Tibial nerve (tissue), 4 donors: ENCODE measurements around the gene TBX20. TPM values are rescaled to one million over a fixed set of nuclear protein-coding genes. Genes with fewer than 3 reads are reported as not detected.

Experiments used
- DNase-seq, 2 donors: peaks; one replicate each; pipeline ENCODE4 v3.0.0-alpha.2; 2019; ENCODE audit warnings: low spot score in 2 of 2
- H3K27ac ChIP-seq, 4 donors: fragments of 200-600 bp; sonication (generic) in 3 of 4; one replicate each; pipeline ENCODE4 v1.5.1; 2017 to 2019; ENCODE audit warnings: mild to moderate bottlenecking in 1 of 4
- H3K27me3 ChIP-seq, 2 donors: fragments of 200-600 bp; sonication (generic) in 1 of 2; one replicate each; pipeline versions ENCODE4 v1.5.1 to v1.6.0; 2017 to 2019
- H3K36me3 ChIP-seq, 3 donors: fragments of 200-600 bp; sonication (generic); one replicate each; pipeline ENCODE4 v1.5.1; 2018 to 2019
- H3K4me1 ChIP-seq, 4 donors: fragments of 200-600 bp; sonication (generic) in 3 of 4; one replicate each; pipeline ENCODE4 v1.5.1; 2017 to 2019
- H3K4me3 ChIP-seq, 4 donors: fragments of 200-600 bp; sonication (generic) in 3 of 4; one replicate each; pipeline ENCODE4 v1.5.1; 2017 to 2019; ENCODE audit warnings: mild to moderate bottlenecking in 1 of 4, moderate library complexity in 1 of 4
- H3K9me3 ChIP-seq, 4 donors: fragments of 200-600 bp; sonication (generic) in 3 of 4; one replicate each; pipeline ENCODE4 v1.5.1; 2017 to 2019
- EP300 ChIP-seq, 2 donors: sonication (generic); formaldehyde crosslinking; IDR thresholded peaks; one replicate each; pipeline ENCODE4 v1.6.1; 2017; ENCODE audit warnings: antibody characterized with exemption in 2 of 2, mild to moderate bottlenecking in 1 of 2
- POLR2A ChIP-seq, 2 donors: fragments of 450-650 bp; IDR thresholded peaks; one replicate each; pipeline ENCODE4 v1.6.1; 2017; ENCODE audit warnings: antibody characterized with exemption in 2 of 2, mild to moderate bottlenecking in 2 of 2, moderate library complexity in 2 of 2
- WGBS, 2 donors: methylation state at CpG; one replicate each; pipeline ENCODE4 v1.1.5; 2018; 5-methylcytosine and 5-hydroxymethylcytosine counted together
- total RNA-seq, 4 donors: library from RNA; depleted of rRNA; stranded (reverse); fragments of >200 nt; gene quantifications; one replicate each; pipeline ENCODE4 v1.1.0, GENCODE V29; 2016
- TF ChIP-seq, protein P1 (sequence below), 5 experiments: fragments of 200-600 bp in 3 of 5; fragments of 450-650 bp in 2 of 5; sonication (generic) in 3 of 5; IDR thresholded peaks; one replicate each; pipeline ENCODE4 v1.5.1; 2016 to 2019; ENCODE audit warnings: antibody characterized with exemption in 5 of 5, mild to moderate bottlenecking in 3 of 5, moderate library complexity in 2 of 5

Gene TBX20, protein sequence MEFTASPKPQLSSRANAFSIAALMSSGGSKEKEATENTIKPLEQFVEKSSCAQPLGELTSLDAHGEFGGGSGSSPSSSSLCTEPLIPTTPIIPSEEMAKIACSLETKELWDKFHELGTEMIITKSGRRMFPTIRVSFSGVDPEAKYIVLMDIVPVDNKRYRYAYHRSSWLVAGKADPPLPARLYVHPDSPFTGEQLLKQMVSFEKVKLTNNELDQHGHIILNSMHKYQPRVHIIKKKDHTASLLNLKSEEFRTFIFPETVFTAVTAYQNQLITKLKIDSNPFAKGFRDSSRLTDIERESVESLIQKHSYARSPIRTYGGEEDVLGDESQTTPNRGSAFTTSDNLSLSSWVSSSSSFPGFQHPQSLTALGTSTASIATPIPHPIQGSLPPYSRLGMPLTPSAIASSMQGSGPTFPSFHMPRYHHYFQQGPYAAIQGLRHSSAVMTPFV
- under 1 TPM in 1 of 4 donors, not detected in 3; 0.42 TPM for total RNA-seq

DNA sequence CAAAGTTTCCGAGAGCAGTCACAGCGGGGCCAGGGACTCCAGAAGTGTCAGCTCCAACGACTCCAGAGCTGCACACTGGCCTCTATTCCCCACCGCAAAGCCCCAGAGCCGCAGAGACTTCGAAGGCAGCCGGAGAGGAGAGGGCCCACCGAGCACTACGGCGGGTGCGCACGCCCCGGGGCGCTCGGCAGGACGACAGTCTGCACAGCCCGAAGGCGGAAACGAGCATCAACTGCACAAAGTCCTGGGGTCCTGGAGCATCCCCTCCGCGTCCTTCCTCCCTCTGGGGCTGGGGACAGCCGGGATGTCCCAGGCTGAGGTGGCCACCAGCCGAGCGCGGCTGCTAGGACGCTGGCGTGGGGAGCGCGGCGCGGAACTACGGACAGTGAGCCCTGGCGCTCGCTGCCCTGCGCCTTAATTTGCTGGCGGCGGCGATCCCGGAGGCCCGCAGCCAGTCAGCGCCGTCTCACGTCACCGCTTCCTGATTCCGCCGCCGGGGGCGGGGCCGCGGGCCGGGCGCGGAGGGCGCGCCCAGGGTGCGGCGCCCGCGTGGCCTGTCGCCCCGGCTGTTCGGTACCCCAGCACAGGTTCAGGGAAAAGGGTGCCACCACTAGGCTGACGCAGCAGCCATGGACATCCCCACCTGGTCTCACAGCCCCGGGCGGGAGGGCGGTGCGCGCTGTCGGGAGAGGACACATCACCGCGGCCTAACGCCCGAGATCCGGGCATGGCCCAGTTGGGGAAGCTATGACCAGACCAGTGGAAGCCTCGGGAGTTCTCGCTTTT, at the start of gene TBX20:
Gene TBX20 (minus strand): TSS at position 391 of the 786 bp plus-strand sequence. CDS start 480 bp downstream, outside the sequence.
- 2 to 3% methylated on average over 44 to 55 of the region's 76 CpGs for WGBS, 2 donors
- H3K27me3 ChIP-seq, result peaks cover 0 to 99% of the 10 kb centered on the region in 2 donors
- H3K36me3 ChIP-seq, result no peaks in the 10 kb centered on the region
- peak within 1 kb of the TSS in 3 of 4 donors; percentile 16 to 49 (median 28) for H3K4me3 ChIP-seq
- no peak for DNase-seq
- H3K9me3 ChIP-seq, result no peaks in the 10 kb centered on the region
- no peak for TF ChIP-seq POLR2A (IDR thresholded peaks at IDR 0.05)
- no peak for TF ChIP-seq EP300 (IDR thresholded peaks at IDR 0.05)
- TF ChIP-seq, protein P1, sequence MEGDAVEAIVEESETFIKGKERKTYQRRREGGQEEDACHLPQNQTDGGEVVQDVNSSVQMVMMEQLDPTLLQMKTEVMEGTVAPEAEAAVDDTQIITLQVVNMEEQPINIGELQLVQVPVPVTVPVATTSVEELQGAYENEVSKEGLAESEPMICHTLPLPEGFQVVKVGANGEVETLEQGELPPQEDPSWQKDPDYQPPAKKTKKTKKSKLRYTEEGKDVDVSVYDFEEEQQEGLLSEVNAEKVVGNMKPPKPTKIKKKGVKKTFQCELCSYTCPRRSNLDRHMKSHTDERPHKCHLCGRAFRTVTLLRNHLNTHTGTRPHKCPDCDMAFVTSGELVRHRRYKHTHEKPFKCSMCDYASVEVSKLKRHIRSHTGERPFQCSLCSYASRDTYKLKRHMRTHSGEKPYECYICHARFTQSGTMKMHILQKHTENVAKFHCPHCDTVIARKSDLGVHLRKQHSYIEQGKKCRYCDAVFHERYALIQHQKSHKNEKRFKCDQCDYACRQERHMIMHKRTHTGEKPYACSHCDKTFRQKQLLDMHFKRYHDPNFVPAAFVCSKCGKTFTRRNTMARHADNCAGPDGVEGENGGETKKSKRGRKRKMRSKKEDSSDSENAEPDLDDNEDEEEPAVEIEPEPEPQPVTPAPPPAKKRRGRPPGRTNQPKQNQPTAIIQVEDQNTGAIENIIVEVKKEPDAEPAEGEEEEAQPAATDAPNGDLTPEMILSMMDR (IDR thresholded peaks at IDR 0.05), result no peak
- no peak within 1 kb of the TSS for H3K27ac ChIP-seq
- peaks cover 0 to 41% (median 6%) of the 10 kb centered on the region in 4 donors for H3K4me1 ChIP-seq

DNA sequence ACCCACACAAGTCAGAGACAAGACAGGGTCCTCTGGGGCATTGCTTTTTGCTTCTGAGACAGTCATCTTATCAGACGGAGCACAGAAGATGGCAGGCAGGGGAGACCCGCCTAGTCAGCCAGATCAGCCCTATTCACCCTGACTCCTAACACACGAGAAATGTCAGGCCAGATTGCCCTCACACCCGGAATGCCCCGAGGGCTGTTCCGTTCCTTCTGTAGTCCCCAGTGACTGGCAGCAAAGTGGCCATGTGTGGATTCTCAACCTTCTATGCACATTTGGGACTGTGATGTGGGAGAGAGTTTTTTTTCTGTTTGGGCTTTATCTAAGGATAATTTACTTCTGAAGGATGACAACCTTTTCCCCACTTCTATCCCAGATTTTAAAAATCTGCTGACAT, 35.5 kb upstream of the TBX20 start:
- DNase-seq, result no peak
- H3K27me3 ChIP-seq, result no peaks in the 10 kb centered on the region
- 76 to 79% methylated on average over 6 of the region's 6 CpGs for WGBS, 2 donors
- no peaks in the 10 kb centered on the region for H3K36me3 ChIP-seq
- H3K4me1 ChIP-seq, result no peaks in the 10 kb centered on the region
- no peak overlapping the region for H3K27ac ChIP-seq
- H3K9me3 ChIP-seq, result peaks cover 0 to 13% (median 0%) of the 10 kb centered on the region in 4 donors
- no peak overlapping the region for H3K4me3 ChIP-seq
- TF ChIP-seq, protein P1 (IDR thresholded peaks at IDR 0.05), result no peak
- TF ChIP-seq POLR2A (IDR thresholded peaks at IDR 0.05), result no peak
- no peak for TF ChIP-seq EP300 (IDR thresholded peaks at IDR 0.05)

DNA sequence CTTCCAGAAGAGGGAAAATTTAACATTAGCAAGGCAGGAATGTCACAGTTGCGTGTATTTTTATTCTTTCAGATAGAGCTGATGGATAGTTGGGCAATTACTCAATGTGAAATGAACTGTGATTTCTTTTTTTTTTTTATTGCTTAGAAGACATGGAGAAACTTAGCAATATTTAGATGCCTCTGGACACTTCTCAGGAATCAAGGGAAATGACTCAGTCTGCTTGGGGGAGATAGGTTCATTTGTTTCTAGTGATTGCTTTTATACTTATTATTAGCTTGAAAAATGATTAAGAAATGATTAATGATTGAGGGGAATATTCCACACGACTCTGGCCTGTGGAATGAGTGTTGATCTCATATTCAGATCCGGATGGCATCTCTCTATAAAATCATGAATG, 33.1 kb upstream of the TBX20 start:
- TF ChIP-seq, protein P1 (IDR thresholded peaks at IDR 0.05), result no peak
- no peak for TF ChIP-seq POLR2A (IDR thresholded peaks at IDR 0.05)
- no peak for TF ChIP-seq EP300 (IDR thresholded peaks at IDR 0.05)
- no peaks in the 10 kb centered on the region for H3K36me3 ChIP-seq
- H3K4me3 ChIP-seq, result no peak overlapping the region
- no peak overlapping the region for H3K27ac ChIP-seq
- no peaks in the 10 kb centered on the region for H3K4me1 ChIP-seq
- 72 to 76% methylated on average over 3 of the region's 3 CpGs for WGBS, 2 donors
- H3K27me3 ChIP-seq, result no peaks in the 10 kb centered on the region
- H3K9me3 ChIP-seq, result peaks cover 0 to 4% (median 0%) of the 10 kb centered on the region in 4 donors
- DNase-seq, result no peak

DNA sequence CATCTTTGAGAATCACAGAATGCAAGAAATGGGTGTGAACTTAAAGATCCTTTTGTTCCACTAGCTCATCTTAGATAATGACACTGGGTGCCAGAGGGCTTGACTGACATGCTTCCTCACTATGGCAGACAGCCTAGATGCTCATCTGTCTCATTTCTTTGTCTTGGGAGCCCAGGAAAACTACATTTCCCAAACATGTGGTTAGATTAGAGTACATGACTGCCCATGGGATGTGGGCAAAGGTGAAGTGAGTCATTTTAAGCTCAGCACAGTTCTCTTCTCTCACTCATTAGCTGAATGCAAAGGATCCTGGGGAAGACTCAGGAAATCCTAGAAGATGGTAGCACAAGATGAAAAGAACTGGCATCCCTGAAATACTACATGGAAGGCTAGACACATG, 32.5 kb upstream of the TBX20 start:
- TF ChIP-seq, protein P1 (IDR thresholded peaks at IDR 0.05), result no peak
- no peak for TF ChIP-seq POLR2A (IDR thresholded peaks at IDR 0.05)
- TF ChIP-seq EP300 (IDR thresholded peaks at IDR 0.05), result no peak
- Histone ChIP-seq H3K36me3 (no peaks in the 10 kb centered on the region), H3K4me1 (no peaks in the 10 kb centered on the region), H3K27ac (no peak overlapping the region), H3K9me3 (peaks cover 0 to 4% (median 0%) of the 10 kb centered on the region in 4 donors), H3K4me3 (no peak overlapping the region), H3K27me3 (no peaks in the 10 kb centered on the region)
- no peak for DNase-seq

DNA sequence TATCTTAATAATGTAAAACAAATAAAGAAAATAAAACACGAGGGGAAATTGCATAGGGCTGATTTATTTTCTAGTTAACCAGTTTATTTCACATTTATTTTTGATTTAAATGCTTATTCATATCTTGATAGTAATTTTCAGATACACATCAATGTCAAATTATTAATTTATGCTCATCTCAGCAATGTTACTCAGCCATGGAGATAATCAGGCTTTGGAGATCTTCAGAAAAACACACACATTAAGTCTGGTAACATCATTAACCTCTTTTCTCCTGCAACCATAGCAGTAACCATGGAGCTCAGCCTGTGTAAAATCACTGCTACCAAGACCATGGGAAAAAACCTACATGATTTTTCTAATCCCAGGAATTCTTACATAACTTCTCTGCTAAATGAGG, 31.9 kb upstream of the TBX20 start:
- 32 to 42% methylated on average over 1 of the region's 1 CpG for WGBS, 2 donors
- H3K36me3 ChIP-seq, result no peaks in the 10 kb centered on the region
- TF ChIP-seq POLR2A (IDR thresholded peaks at IDR 0.05) (no peak), EP300 (IDR thresholded peaks at IDR 0.05) (no peak)
- TF ChIP-seq, protein P1 (IDR thresholded peaks at IDR 0.05), result no peak

More for the DNA sequence above, 31.9 kb upstream of the TBX20 start:
- Histone ChIP-seq H3K4me1 (no peaks in the 10 kb centered on the region), H3K27ac (no peak overlapping the region), H3K27me3 (no peaks in the 10 kb centered on the region), H3K9me3 (peaks cover 0 to 4% (median 0%) of the 10 kb centered on the region in 4 donors), H3K4me3 (no peak overlapping the region)
- DNase-seq, result no peak
